GM23338 (cell line): ENCODE results near the gene DGKH. TPM values are rescaled to one million over a fixed set of nuclear protein-coding genes. Genes with fewer than 3 reads are reported as not detected.

Source experiments
- ATAC-seq: fragments of 200-7000 bp; cut with Tn5 transposase; 3 replicates; pipeline ENCODE4 v1.9.1; 2020
- DNase-seq: peaks from one replicate; pipeline ENCODE4 v3.0.0-alpha.2; 2015; ENCODE audit warnings: low spot score
- H2AFZ ChIP-seq: fragments of 200-600 bp; sonication (generic); 2 replicates; pipeline ENCODE4 v1.8.0; 2016; ENCODE audit warnings: antibody characterized with exemption, mild to moderate bottlenecking, moderate library complexity
- H3F3A ChIP-seq: fragments of 200-600 bp; sonication (generic); replicated peaks from 2 replicates; pipeline ENCODE4 v1.8.0; 2017; ENCODE audit warnings: antibody characterized with exemption, mixed run types, low read depth
- H3K27ac ChIP-seq: fragments of 200-600 bp; sonication (generic); 2 replicates; pipeline ENCODE4 v1.6.1; 2016; ENCODE audit warnings: low read depth
- H3K27me3 ChIP-seq: fragments of 200-600 bp; sonication (generic); 2 replicates; pipeline ENCODE4 v1.8.0; 2016; ENCODE audit warnings: mild to moderate bottlenecking, mixed run types, moderate library complexity; ENCODE audit not compliant: insufficient read depth
- H3K36me3 ChIP-seq: fragments of 200-600 bp; sonication (generic); 2 replicates; pipeline ENCODE4 v1.8.0; 2016; ENCODE audit warnings: mild to moderate bottlenecking; ENCODE audit not compliant: insufficient read depth
- H3K4me1 ChIP-seq: fragments of 200-600 bp; sonication (generic); 2 replicates; pipeline ENCODE4 v1.8.0; 2016; ENCODE audit warnings: mild to moderate bottlenecking, moderate library complexity; ENCODE audit not compliant: insufficient read depth
- H3K4me2 ChIP-seq: fragments of 200-600 bp; sonication (generic); 2 replicates; pipeline ENCODE4 v1.7.1; 2017; ENCODE audit warnings: mixed run types
- H3K4me3 ChIP-seq: fragments of 200-600 bp; sonication (generic); 2 replicates; pipeline ENCODE4 v1.6.1; 2016; ENCODE audit warnings: mixed run types
- H3K79me2 ChIP-seq: fragments of 200-600 bp; sonication (generic); replicated peaks from 2 replicates; pipeline ENCODE4 v1.8.0; 2017; ENCODE audit warnings: mild to moderate bottlenecking; ENCODE audit not compliant: insufficient read depth
- H3K9me2 ChIP-seq: fragments of 200-600 bp; sonication (generic); 2 replicates; pipeline ENCODE4 v1.8.0; 2017; ENCODE audit not compliant: insufficient read depth
- H4K20me1 ChIP-seq: fragments of 200-600 bp; sonication (generic); replicated peaks from 2 replicates; pipeline ENCODE4 v1.8.0; 2017; ENCODE audit warnings: mild to moderate bottlenecking; ENCODE audit not compliant: insufficient read depth
- H3K27ac Mint-ChIP-seq: 2 replicates; pipeline ENCODE4 v1.8.0; 2020; ENCODE audit warnings: inconsistent platforms, mild to moderate bottlenecking, moderate library complexity, mixed read lengths
- H3K27me3 Mint-ChIP-seq: 3 replicates; pipeline ENCODE4 v1.8.0; 2022; ENCODE audit warnings: low read depth, mild to moderate bottlenecking, moderate library complexity, mixed read lengths, inconsistent platforms; ENCODE audit not compliant: insufficient read depth, poor library complexity
- H3K36me3 Mint-ChIP-seq: 3 replicates; pipeline ENCODE4 v1.8.0; 2021; ENCODE audit warnings: low read depth, mild to moderate bottlenecking, inconsistent platforms, moderate library complexity, mixed read lengths
- H3K4me1 Mint-ChIP-seq: 3 replicates; pipeline ENCODE4 v1.8.0; 2020; ENCODE audit warnings: mild to moderate bottlenecking, inconsistent platforms, mixed read lengths
- H3K4me3 Mint-ChIP-seq: 3 replicates; pipeline ENCODE4 v1.8.0; 2021; ENCODE audit warnings: moderate library complexity, mild to moderate bottlenecking, inconsistent platforms, mixed read lengths
- H3K9me3 Mint-ChIP-seq: 3 replicates; pipeline ENCODE4 v1.8.0; 2020; ENCODE audit warnings: moderate library complexity, mild to moderate bottlenecking, inconsistent platforms, mixed read lengths
- CREB1 ChIP-seq: fragments of 250-450 bp; sonication (Bioruptor Pico); IDR thresholded peaks from 2 replicates; pipeline ENCODE4 v1.5.0; 2020; ENCODE audit warnings: low read depth, mild to moderate bottlenecking, moderate library complexity
- JUNB ChIP-seq: IDR thresholded peaks from one replicate; pipeline ENCODE4 v1.6.1; 2016; ENCODE audit warnings: antibody characterized with exemption; ENCODE audit not compliant: unreplicated experiment
- NANOG ChIP-seq: IDR thresholded peaks from 2 replicates; pipeline ENCODE4 v1.6.1; 2016; ENCODE audit warnings: antibody characterized with exemption, borderline replicate concordance
- polyA plus RNA-seq: library from polyadenylated mRNA; unstranded; fragments of >200 nt; fragmentation: Nextera tagmentation; extraction: Ambion mirVana; gene quantifications from 2 replicates; pipeline ENCODE4 v1.2.1, GENCODE V29; 2016
- total RNA-seq: library from RNA; depleted of rRNA; stranded (reverse); fragments of >200 nt; shearing (Covaris generic); gene quantifications from 2 replicates; pipeline ENCODE4 v1.2.3, GENCODE V29; 2014
- TF ChIP-seq, protein P1 (sequence below): IDR thresholded peaks from 2 replicates; pipeline ENCODE4 v1.6.1; 2016; ENCODE audit warnings: antibody characterized with exemption
- TF ChIP-seq, protein P2 (sequence below): fragments of 250-450 bp; sonication (Bioruptor Pico); IDR thresholded peaks from 2 replicates; pipeline ENCODE4 v1.5.0; 2020; ENCODE audit warnings: mild to moderate bottlenecking, moderate library complexity
- TF ChIP-seq, protein P3 (sequence below), 2 experiments: fragments of 200-600 bp in 1 of 2; sonication (generic) in 1 of 2; conservative IDR thresholded peaks; 2 replicates each; pipeline versions ENCODE4 v1.5.1 to v1.6.1; 2016 to 2017; ENCODE audit warnings: antibody characterized with exemption in 2 of 2, low read depth in 2 of 2, mild to moderate bottlenecking in 2 of 2, moderate library complexity in 1 of 2

DGKH gene
- total and polyA plus RNA-seq, 2 experiments from 2014 or later = 2.1 to 7.5 TPM

- TF ChIP-seq, protein P1, sequence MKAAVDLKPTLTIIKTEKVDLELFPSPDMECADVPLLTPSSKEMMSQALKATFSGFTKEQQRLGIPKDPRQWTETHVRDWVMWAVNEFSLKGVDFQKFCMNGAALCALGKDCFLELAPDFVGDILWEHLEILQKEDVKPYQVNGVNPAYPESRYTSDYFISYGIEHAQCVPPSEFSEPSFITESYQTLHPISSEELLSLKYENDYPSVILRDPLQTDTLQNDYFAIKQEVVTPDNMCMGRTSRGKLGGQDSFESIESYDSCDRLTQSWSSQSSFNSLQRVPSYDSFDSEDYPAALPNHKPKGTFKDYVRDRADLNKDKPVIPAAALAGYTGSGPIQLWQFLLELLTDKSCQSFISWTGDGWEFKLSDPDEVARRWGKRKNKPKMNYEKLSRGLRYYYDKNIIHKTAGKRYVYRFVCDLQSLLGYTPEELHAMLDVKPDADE = no peak
- TF ChIP-seq NANOG = no peak
Measured at GRCh38 chr13:42177189-42177588, 128.7 kb downstream of the DGKH start (continued).

DNA sequence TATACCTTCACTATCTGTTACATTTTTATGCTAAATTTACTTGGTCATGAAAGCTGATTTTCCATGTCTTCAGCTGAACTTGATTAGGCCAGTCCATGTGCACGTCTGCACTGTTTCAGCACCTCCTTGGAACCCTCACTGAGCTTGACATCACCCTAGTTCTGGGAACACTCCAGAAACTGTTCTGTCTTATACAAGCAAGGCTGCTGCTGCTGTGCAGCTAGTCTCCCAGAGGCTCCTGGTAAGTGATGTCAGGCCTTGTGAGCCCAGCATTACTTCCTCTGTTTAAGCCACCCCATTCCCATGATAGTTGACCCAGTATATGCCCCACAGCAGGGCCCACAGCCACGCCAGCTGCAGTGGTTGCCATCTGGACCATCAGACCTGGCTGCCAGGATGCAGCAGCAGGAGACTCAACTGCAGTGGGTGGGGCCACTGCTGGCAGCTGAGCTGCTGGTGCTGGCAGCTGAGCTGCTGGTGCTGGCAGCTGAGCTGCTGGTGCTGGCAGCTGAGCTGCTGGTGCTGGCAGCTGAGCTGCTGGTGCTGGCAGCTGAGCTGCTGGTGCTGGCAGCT is 133.0 kb downstream of the DGKH start:
- Histone ChIP-seq H3K27me3 (no peaks in the 10 kb centered on the region), H3K36me3 (no peaks in the 10 kb centered on the region), H3K4me3 (no peak overlapping the region), H3F3A (no peaks in the 10 kb centered on the region), H3K4me2 (no peak overlapping the region), H3K79me2 (no peaks in the 10 kb centered on the region), H3K9me2 (no peaks in the 10 kb centered on the region), H4K20me1 (no peaks in the 10 kb centered on the region), H2AFZ (no peak overlapping the region), H3K4me1 (peaks cover 9% of the 10 kb centered on the region; the same call in 1 of the 2 replicates), H3K27ac (no peak overlapping the region)
- no peak overlapping the region for H3K27ac Mint-ChIP-seq
- peaks cover 13% of the 10 kb centered on the region for H3K4me1 Mint-ChIP-seq
- ATAC-seq (no peak), DNase-seq (no peak)
- no peak overlapping the region for H3K4me3 Mint-ChIP-seq
- H3K27me3 Mint-ChIP-seq = no peaks in the 10 kb centered on the region
- TF ChIP-seq, protein P1 = no peak
- no peak for TF ChIP-seq JUNB
- no peak for TF ChIP-seq CREB1 (CRISPR knock-in tag)
- TF ChIP-seq, protein P2, sequence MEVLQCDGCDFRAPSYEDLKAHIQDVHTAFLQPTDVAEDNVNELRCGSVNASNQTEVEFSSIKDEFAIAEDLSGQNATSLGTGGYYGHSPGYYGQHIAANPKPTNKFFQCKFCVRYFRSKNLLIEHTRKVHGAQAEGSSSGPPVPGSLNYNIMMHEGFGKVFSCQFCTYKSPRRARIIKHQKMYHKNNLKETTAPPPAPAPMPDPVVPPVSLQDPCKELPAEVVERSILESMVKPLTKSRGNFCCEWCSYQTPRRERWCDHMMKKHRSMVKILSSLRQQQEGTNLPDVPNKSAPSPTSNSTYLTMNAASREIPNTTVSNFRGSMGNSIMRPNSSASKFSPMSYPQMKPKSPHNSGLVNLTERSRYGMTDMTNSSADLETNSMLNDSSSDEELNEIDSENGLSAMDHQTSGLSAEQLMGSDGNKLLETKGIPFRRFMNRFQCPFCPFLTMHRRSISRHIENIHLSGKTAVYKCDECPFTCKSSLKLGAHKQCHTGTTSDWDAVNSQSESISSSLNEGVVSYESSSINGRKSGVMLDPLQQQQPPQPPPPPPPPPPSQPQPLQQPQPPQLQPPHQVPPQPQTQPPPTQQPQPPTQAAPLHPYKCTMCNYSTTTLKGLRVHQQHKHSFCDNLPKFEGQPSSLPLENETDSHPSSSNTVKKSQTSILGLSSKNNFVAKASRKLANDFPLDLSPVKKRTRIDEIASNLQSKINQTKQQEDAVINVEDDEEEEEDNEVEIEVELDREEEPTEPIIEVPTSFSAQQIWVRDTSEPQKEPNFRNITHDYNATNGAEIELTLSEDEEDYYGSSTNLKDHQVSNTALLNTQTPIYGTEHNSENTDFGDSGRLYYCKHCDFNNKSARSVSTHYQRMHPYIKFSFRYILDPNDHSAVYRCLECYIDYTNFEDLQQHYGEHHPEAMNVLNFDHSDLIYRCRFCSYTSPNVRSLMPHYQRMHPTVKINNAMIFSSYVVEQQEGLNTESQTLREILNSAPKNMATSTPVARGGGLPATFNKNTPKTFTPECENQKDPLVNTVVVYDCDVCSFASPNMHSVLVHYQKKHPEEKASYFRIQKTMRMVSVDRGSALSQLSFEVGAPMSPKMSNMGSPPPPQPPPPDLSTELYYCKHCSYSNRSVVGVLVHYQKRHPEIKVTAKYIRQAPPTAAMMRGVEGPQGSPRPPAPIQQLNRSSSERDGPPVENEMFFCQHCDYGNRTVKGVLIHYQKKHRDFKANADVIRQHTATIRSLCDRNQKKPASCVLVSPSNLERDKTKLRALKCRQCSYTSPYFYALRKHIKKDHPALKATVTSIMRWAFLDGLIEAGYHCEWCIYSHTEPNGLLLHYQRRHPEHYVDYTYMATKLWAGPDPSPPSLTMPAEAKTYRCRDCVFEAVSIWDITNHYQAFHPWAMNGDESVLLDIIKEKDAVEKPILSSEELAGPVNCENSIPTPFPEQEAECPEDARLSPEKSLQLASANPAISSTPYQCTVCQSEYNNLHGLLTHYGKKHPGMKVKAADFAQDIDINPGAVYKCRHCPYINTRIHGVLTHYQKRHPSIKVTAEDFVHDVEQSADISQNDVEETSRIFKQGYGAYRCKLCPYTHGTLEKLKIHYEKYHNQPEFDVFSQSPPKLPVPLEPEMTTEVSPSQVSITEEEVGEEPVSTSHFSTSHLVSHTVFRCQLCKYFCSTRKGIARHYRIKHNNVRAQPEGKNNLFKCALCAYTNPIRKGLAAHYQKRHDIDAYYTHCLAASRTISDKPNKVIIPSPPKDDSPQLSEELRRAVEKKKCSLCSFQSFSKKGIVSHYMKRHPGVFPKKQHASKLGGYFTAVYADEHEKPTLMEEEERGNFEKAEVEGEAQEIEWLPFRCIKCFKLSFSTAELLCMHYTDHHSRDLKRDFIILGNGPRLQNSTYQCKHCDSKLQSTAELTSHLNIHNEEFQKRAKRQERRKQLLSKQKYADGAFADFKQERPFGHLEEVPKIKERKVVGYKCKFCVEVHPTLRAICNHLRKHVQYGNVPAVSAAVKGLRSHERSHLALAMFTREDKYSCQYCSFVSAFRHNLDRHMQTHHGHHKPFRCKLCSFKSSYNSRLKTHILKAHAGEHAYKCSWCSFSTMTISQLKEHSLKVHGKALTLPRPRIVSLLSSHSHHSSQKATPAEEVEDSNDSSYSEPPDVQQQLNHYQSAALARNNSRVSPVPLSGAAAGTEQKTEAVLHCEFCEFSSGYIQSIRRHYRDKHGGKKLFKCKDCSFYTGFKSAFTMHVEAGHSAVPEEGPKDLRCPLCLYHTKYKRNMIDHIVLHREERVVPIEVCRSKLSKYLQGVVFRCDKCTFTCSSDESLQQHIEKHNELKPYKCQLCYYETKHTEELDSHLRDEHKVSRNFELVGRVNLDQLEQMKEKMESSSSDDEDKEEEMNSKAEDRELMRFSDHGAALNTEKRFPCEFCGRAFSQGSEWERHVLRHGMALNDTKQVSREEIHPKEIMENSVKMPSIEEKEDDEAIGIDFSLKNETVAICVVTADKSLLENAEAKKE (CRISPR knock-in tag) = no peak
- TF ChIP-seq, protein P3, sequence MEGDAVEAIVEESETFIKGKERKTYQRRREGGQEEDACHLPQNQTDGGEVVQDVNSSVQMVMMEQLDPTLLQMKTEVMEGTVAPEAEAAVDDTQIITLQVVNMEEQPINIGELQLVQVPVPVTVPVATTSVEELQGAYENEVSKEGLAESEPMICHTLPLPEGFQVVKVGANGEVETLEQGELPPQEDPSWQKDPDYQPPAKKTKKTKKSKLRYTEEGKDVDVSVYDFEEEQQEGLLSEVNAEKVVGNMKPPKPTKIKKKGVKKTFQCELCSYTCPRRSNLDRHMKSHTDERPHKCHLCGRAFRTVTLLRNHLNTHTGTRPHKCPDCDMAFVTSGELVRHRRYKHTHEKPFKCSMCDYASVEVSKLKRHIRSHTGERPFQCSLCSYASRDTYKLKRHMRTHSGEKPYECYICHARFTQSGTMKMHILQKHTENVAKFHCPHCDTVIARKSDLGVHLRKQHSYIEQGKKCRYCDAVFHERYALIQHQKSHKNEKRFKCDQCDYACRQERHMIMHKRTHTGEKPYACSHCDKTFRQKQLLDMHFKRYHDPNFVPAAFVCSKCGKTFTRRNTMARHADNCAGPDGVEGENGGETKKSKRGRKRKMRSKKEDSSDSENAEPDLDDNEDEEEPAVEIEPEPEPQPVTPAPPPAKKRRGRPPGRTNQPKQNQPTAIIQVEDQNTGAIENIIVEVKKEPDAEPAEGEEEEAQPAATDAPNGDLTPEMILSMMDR (conservative IDR thresholded peaks at IDR 0.05; ENCODE audit: low read depth in 2 of 2) = no peak
- H3K9me3 Mint-ChIP-seq = no peaks in the 10 kb centered on the region
- H3K36me3 Mint-ChIP-seq = peaks cover 2% of the 10 kb centered on the region; the same call in 1 of the 3 replicates
